NCI-H2196 treated with DMSO at 0.1 percent for 48 hours (cell line): ENCODE measurements around the gene TMEM213.
A peak's percentile ranks its signal among the peaks of the same experiment; 100 is the strongest.

Source experiments
- DNase-seq: peaks from one replicate; lab custom pipeline; 2025; ENCODE audit not compliant: unreplicated experiment; lab: John Stamatoyannopoulos, UW

Gene TMEM213, protein sequence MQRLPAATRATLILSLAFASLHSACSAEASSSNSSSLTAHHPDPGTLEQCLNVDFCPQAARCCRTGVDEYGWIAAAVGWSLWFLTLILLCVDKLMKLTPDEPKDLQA

DNA sequence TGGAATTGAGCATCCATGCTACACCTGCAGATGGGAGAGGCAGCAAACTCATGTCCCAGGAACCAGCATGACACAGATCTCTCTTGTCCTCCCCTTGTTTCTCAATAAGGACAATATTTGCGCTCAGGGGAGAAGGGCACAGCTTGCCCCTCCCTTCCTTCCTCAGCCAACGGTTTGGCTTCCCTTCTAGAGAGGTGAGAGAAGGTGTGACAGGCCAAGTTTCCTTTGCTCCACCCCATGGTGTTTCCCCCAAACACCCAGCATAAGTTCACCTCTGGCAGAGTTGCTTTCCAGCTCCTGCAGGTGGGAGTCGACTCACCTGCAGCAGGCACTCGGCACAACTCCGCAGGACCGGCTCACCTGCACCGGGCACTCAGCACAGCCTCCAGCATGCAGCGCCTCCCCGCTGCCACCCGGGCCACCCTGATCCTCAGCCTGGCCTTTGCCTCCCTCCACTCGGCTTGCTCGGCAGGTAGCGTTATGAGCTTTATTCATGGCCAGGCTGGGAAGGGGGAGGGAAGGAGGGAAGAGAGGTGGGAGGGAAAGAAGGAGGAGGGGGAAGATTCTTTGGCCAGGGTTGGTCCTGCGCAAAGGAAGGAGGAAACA is at the start of gene TMEM213, which contains the start of gene ATP6V0A4:
Gene TMEM213 (plus strand): TSS at position 280 of the 606 bp plus-strand sequence. CDS start 111 bp downstream, at position 391.
Gene ATP6V0A4 (minus strand): TSS at position 482 of the 606 bp plus-strand sequence. CDS start 26,949 bp downstream, outside the sequence.
- no peak for DNase-seq

DNA sequence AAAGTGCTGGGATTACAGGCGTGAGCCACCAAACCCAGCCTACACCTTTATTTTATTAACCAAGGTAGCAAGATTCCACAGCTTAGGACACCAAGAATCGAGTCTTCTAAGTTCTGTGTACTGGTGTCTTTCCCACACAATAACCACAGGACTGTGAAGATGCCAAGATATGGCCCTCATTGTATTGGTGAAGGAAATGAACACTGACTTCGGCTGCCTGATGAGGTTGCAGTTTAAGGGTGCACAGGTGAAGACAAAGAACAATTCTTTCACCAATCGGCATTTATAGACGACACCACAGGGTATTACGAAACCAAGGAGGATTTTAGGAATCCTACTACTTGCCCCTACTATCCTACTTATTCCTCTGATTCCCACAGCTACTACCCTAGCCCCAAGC is 49.1 kb upstream of the TMEM213 start:
- no peak for DNase-seq

DNA sequence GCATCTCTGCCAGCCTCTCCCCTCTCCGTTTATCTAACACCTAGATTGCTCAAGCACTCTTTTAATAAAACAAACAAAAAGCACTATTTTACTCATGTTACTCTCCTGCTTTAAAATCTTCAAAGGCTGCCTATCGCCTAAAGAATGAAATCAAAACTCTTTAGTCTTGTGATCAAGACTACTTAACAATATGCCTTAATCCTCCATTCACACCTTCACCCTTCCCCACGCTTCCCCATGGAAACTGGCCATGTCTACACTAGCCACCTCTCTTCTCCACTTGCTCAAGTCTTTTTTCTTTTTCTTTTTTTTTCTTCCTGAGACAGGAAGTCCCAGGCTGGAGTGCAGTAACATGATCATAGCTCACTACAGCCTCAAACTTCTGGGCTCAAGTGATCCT is 47.8 kb upstream of the TMEM213 start:
- no peak for DNase-seq

DNA sequence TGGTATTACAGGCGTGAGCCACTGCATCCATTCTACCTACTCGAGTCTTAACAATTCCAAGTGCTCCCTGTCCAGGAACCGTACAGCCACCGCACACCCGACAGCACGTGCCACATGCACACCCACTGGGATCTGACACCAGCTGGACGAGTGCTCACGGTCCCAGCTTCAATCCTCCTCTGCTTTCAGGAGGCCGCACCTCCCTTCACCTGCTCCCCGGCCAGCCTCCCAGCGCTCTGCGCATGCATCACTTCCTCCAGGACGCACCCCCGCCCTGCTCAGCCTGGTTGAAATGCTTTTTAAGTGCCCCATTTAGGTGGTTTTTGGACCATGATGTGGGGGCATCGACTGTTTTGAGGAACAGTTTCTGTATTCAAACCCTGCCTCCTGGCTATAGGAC is 47.3 kb upstream of the TMEM213 start:
- no peak for DNase-seq

DNA sequence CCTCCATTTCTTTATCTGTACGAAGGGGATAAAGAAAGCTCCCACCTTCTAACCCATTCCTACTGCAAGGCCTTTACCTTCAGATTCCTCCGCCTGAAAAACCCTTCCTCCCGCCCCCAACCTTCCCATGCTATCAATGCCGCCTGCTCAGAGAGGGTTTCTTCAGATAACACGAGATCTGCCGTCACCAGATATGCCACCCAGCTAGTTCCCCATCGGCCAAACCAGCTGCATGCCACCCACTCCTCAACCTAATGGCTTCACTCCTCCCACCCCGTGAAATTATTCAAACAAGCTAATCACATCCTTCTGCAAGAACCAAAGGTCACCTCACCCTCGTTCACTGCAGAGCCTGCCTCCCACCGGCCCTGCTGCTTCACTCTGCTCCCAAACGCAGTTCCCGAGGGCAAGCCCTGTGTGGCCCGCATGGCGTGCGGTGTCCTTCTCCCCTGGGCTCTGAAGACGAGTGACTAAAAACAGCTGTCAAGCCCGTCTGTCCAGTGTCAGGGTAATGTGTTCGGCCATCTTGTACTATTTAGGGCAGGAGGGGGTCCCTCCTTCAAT is 46.8 kb upstream of the TMEM213 start:
- DNase-seq: no peak

DNA sequence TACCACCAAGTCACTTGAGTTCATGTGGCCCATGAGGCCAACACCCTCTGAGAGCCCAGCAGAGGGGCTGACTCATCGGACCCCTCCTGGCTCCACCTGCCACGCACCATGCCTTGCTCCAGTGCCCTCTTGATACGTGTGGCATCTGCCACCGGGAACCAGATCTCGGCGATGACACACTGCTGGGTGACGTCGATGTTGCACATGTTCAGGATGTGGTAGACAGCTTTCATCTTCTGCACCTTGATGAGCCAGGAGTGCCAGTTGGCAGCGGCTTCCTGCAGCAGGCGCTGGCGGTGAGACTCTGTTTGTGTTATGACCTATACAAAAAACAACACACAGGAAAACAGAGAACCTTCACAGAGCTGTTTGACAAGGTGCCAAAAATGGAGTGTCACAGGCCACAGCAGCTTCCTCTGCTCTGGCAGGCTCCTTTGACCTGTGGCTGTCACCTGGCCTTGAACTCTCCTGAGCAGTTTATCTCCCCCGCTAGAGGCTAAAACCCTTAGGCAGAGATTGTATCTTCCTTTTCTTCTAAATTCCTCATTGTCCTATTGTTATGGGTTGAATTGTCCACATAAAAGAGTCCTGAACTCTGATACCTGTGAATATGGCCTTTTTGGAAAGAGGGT is 45.2 kb upstream of the TMEM213 start:
- peak; percentile 95 for DNase-seq

DNA sequence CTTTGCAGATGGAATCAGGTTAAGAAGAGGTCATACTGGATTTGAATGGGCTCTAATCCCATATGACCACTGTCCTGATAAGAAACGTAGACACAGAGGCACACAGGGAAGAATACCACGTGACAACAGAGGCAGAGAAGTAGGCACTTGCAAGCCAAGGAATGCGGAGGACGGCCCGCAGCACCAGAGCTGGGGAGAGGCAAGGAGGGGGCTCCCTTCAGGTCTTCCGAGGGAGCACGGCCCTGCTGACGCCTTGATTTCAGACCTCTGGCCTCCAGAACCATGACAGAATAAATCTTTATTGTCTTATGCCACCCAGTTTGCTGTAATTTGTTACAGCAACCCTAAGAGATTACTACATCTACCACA is 44.7 kb upstream of the TMEM213 start:
- DNase-seq: no peak

DNA sequence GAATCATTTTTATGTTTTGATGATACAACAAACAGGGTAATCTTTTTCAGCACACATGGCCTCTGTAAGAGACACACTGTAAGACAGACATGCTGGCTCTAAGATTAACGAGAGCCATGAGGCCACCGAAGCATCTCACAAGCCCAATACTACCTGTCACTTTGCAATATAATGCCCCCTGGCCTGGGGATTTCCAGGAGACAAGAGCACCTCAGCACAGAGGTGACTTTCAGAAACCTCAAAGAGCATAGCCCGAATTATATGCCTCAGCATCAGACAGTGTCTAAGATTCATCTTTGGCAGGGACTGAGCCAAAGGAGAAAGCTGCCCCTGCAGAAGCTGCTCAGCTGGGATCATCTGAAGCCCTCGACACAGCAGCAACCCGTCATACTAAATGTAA is 44.2 kb upstream of the TMEM213 start:
- DNase-seq: no peak

DNA sequence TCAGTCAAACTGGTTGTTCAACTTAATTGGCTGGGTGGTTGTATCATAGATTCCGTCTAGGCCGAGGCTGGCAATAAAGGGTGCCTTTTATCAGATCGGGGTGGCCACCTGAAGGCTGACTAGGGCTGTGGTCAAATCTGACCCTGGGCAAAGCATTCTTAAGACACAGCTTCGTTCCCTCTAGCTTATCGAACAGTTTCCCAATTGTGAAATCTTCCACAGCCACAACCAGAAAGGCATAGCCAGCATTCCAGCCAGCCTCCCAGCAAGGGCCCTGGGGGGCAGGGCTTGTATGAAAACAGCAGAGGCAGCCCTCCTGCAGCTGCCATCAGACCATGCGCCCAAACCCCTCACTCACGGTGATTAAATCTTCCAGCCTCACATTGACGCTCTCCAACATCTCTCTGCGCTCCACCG is 42.5 kb upstream of the TMEM213 start:
- no peak for DNase-seq

DNA sequence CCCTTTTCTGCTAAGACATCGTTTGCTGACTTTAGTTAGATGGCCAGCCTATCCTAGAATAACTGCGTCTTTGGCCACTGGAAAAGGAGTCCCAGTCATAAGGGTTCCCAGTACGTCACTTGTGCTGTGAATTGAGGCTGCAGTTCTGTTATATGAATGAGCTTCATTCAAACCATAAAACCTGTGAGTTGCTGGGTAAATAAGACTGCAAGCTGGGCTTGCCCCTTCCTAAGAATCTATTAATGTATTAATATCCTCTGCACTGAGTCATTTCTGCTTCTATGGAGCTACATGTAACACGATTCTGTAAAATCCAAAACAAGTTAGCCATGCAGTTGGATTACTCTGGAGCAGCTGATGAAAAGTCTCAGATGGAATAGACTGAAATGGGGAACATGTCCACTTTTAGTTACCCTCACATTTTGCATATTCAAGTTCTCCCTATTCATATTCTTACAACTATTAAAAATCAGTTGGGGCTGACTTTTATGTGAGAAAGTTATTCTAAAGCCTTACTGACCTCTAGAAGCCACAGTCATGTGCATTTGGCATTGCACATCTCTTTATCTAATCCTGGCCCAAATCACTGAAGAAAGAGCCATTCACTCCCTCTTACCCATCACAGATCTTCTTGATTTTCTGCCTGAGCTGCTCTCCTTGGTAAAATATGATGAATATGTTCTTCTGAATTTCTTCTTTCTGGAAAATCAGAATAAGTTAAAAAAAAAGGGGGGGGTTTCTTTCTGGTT is 41.8 kb upstream of the TMEM213 start:
- no peak for DNase-seq

DNA sequence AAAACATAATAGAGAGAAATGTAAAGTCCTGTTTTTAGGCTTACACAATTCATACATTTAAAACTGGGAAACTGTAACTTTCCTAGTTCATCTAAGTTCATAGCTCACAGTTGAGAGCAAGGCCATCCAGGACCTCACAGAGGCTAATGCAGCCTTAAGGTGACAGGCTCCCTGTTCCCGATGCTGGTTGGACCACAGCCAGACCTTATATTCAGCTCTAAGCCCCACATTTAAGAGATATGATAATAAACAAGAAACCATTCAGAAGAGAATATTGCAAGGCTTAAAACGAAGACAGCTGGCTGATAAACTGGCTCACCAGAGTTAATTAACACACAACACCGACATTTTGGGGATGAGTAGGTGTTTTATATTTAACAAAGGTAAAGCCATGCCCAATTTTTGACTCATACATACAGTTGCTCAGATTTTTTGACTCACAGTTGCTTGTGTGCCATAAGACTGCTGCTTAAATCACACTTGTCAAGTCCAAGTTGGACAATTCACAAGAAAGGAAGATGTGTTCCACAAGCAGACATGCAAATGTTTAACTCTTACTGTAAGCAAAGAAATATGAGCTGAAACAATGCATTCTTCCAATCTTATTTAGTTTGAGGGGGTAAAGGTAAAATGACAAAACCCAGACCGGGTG is 41.1 kb upstream of the TMEM213 start:
- no peak for DNase-seq

DNA sequence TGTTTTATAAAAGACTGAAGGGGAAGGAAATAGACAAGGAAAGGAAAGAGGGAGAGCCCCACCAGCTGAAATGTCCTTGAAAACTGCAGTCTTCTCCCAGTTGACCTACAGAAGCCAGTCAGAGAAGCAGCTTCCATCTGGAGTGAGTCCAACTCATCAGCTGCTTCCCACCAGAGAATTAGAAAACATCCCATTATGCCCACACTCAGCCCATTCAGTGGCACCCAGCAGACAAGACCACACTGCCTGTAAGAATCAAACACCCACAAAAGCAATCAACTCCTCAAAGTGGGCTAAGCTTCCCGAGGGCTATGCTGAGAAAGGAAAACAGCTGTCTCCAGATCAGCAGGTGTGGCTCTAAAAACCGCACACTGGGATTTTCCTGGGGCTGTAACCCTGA is 29.6 kb upstream of the TMEM213 start:
- DNase-seq: no peak

DNA sequence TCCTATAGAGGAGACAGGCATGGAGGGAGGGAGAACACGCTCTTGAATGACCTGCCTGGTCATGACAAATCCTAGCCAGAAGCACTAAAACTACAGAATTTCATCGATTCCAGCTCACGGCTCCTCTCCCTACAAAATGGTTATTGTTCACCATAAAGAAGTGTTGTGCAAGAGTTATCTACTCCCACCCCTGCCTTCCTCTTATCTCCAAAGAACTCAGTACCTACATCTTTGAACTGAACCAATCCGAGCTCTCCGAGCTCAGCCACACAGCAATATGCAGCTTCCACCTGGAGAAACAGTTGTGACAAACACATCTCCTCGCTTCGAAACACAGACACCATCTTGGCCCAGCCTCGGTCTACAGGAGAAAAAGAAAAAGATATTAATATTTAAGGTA is 26.9 kb upstream of the TMEM213 start:
- no peak for DNase-seq

DNA sequence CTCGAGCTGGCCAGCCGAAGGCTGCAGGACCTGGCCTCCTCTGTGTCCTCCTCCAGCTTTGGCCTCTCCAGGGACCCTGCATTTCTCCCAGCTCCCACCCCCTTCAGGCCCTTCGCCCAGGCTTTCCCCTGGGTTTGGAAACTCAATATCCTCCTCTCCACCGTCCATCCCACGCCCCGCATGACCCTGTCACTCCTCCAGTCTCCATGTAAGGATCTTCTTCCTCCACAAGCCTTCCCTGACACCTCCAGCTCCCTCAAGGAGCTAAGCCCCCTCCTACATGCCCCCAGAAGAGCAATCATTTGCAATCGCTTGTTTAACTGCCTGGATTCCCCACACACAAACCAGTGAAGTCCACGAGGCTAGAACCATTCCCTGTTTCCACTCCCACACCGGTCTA is 24.6 kb upstream of the TMEM213 start:
- DNase-seq: no peak

DNA sequence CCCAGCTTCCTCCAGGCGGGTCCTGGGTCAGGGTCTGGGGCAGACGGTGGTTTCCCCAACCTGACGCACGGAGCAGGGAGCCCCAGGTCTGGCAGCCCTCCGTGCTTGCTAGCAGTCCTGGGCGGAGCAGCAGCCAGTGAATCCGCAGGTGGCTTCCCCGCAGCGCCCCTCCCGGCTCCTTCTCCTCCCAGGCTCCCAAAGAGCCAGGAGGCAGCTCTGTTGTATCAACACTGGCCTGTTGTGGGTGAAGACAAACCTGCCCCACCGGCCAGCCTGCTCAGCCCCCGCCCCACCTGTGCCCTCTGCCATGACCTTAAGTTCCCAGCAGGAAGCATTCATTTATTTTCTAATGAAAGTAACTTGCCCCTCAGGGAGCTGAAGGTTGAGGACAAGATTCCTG is 24.0 kb upstream of the TMEM213 start:
- DNase-seq: no peak

DNA sequence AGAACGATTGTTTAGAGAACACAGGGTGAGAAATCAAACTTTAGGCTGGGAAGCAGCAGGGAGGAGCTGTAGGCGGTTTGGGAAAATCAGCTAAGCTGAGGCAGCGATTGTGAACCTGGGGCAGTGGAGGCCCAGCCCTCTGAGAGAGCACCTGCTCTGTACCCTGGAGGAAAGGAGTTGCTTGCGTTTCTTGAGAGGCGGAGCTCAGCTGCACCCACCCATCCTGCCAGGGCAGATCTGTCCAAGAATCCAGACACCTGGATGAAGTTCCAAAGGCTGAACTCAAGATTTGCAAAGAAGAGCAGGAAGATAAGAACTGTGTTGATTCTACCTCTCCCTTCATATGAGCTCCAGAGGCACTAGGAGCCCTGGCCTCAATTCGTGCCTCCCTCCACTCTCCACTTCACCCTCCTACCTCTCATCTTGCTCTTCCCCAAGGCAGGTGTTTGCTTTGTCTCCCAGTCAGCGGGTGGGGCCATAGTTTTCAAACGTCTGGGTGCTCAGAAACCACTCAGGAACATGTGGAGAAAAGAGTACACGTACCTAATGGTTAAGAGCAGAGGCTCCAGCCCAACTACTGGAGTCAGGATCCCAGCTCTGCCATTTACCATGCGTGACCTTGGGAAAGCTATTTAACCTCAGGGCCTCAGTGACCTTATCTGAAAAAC is 21.5 kb upstream of the TMEM213 start:
- DNase-seq: peak; percentile 27

DNA sequence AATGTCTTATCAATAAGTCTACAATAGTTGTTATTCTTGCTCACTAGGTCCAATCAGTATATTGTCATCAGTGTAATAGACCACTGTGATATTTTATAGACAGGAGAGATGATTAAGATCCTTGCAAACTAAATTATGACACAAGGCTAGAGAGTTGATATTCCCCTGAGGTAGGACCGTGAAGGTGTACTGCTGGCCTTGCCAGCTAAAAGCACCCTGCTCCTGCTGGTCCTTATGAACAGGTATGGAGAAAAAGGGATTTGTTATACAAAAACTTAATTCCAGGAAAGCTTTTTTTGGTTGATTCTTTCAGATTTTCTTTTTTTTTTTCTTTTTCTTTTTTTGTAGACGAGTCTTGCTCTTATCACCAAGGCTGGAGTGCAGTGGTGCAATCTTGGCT is 16.8 kb upstream of the TMEM213 start:
- no peak for DNase-seq

DNA sequence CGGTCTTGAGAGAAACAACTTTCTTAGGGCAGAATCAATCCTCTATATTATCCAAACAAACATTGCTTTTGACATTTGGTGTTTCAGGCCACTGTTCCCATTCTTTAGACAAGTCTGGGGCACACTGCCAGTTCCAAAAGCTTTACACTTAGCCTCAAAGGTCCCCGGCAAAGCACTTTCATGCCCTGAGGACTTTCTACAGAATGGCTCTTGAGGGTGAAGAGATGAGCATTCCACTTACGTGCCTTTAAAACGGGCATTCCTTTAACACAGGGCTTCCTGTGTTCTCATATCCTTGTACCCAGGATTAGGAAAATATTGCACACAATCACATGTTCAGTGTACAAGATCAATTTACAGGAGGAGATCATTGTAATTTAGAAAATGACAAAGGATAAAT is 13.1 kb upstream of the TMEM213 start:
- peak; percentile 9 for DNase-seq

DNA sequence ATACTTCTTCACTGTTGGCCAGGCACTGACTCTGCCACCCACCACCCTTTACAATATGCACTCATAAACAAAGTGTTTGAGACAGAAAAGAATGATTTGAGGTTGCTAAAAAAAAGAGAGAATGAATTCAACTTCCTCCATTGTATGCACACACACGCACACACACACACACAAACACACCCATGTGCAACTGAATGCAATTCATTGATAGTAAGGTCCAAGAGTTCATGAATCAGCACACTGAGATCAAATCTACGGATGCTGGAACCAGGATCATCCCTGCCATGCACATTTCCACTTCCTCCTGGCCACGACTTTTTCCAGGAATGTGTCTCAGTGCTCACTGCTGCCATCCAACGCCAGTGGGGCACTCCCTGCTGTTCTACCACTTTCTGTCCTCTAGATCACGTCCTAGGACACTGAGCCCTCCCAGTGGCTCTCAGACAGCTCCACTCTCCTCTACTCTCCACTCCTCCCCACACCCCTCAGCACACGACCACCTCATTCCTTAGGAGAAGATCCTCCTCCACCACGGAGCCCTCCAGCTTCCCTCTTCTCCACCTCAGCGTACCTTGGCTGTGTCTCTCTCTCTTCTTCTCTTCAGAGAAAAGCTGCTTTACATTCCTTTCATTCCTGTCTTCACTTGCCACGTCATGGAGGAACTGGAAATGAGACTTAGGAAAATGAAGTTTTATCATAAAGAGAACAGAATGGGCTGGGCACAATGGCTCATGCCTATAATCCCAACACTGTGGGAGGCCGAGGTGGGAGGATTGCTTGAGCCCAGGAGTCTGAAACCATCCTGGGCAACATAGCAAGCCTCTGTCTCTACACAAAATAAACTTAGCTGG is 12.0 kb upstream of the TMEM213 start:
- DNase-seq: no peak
